GM19351 (cell line): ENCODE data around the gene TSHZ2.

Experiments
- ATAC-seq: cut with Tn5 transposase; IDR thresholded peaks from one replicate; pipeline ENCODE4 v1.9.1; 2021; ENCODE audit warnings: mild to moderate bottlenecking, moderate library complexity; ENCODE audit not compliant: unreplicated experiment

The TSHZ2 gene

GRCh38 chr20:53027089-53027488 is 54.9 kb downstream of the TSHZ2 start:
- ATAC-seq = no peak

- no peak for ATAC-seq
Observed at GRCh38 chr20:53028337-53029007, 56.3 kb downstream of the TSHZ2 start.

- ATAC-seq = no peak
Observed at GRCh38 chr20:53030061-53030460, 57.9 kb downstream of the TSHZ2 start.

GRCh38 chr20:53032046-53032445 is 59.9 kb downstream of the TSHZ2 start:
- ATAC-seq = no peak

- ATAC-seq = no peak
Observed at GRCh38 chr20:53032478-53032932, 60.3 kb downstream of the TSHZ2 start.

- no peak for ATAC-seq
Observed at GRCh38 chr20:53033176-53033575, 61.0 kb downstream of the TSHZ2 start.

- no peak for ATAC-seq
Observed at GRCh38 chr20:53034899-53035298, 62.7 kb downstream of the TSHZ2 start.

- no peak for ATAC-seq
Observed at GRCh38 chr20:53036992-53037391, 64.8 kb downstream of the TSHZ2 start.

- ATAC-seq = no peak
Observed at GRCh38 chr20:53037621-53038020, 65.5 kb downstream of the TSHZ2 start.

- ATAC-seq = no peak
Observed at GRCh38 chr20:53038299-53038698, 66.1 kb downstream of the TSHZ2 start.

- ATAC-seq = no peak
Observed at GRCh38 chr20:53040693-53041589, 68.8 kb downstream of the TSHZ2 start.

GRCh38 chr20:53042521-53042920 is 70.4 kb downstream of the TSHZ2 start:
- ATAC-seq = no peak

GRCh38 chr20:53044296-53044695 is 72.1 kb downstream of the TSHZ2 start:
- no peak for ATAC-seq

GRCh38 chr20:53045941-53046340 is 73.8 kb downstream of the TSHZ2 start:
- no peak for ATAC-seq

GRCh38 chr20:53047203-53047602 is 75.0 kb downstream of the TSHZ2 start:
- no peak for ATAC-seq

- ATAC-seq = no peak
Observed at GRCh38 chr20:53048387-53048786, 76.2 kb downstream of the TSHZ2 start.

GRCh38 chr20:53050338-53050737 is 78.2 kb downstream of the TSHZ2 start:
- no peak for ATAC-seq

- no peak for ATAC-seq
Observed at GRCh38 chr20:53052380-53052779, 80.2 kb downstream of the TSHZ2 start.

GRCh38 chr20:53053595-53053994 is 81.4 kb downstream of the TSHZ2 start:
- no peak for ATAC-seq

- ATAC-seq = no peak
Observed at GRCh38 chr20:53055367-53056067, 83.4 kb downstream of the TSHZ2 start.

GRCh38 chr20:53057579-53057978 is 85.4 kb downstream of the TSHZ2 start:
- ATAC-seq = no peak

- ATAC-seq = no peak
Observed at GRCh38 chr20:53059848-53060247, 87.7 kb downstream of the TSHZ2 start.
